RPMI7951 (cell line): ENCODE measurements around the gene CEP170B. TPM values are rescaled to one million over a fixed set of nuclear protein-coding genes. Genes with fewer than 3 reads are reported as not detected.
"Not testable (repeated sequence)": the region's sequence is repeated elsewhere in the genome, so short reads cannot be mapped to it uniquely, and the experiment has no call there.

ENCODE experiments used
- DNase-seq: peaks from one replicate; pipeline ENCODE4 v3.0.0-alpha.2; 2012; ENCODE audit warnings: low read depth
- total RNA-seq: library from RNA; depleted of rRNA; stranded (reverse); fragments of >200 nt; shearing (Covaris generic); gene quantifications from 2 replicates; pipeline ENCODE4 v1.2.3, GENCODE V29; 2014; rRNA removed

Gene CEP170B
- total RNA-seq, 1 experiment from 2014 or later, result 3.8 TPM

DNA sequence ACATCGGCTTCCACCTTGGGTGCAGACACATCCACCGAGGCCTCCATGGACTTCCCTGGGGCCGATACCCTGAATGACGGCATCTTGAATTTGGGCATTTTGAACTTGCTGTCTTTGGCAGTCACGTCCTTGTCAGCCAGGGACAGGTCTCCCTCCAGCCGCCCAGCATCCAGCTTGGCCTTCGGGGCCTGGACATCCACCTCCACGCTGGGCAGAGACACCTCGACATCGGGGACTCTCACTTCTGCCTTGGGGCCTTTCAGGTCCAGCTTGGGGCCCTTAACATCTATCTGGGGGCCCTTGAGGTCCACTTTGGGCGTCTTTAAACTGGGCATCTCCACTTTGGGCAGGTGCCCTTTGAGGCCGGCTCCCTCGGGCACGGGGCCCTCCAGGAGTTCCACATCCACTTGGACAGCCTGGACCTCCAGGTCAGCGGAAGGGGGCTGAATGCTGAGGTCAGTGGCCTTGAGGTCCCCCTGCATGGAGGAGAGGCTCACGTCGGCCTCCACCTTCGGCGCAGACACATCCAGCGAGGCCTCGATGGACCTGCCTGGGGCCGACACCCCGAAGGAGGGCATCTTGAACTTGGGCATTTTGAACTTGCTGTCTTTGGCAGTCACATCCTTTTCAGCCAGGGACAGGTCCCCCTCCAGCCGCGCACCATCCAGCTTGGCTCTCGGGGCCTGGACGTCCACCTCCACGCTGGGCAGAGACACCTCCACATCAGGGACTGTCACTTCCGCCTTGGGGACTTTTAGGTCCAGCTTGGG, 79.6 kb downstream of the CEP170B start:
- not testable (repeated sequence) for DNase-seq

DNA sequence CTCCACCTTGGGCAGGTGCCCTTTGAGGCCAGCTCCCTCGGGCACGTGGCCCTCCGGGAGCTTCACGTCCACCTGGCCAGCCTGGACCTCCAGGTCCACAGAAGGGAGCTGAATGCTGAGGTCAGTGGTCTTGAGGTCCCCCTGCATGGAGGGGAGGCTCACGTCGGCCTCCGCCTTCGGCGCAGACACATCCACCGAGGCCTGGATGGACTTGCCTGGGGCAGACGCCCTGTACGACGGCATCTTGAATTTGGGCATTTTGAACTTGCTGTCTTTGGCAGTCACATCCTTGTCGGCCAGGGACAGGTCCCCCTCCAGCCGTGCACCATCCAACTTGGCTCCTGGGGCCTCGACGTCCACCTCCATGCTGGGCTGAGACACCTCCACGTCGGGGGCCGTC, 80.2 kb downstream of the CEP170B start:
- DNase-seq, result not testable (repeated sequence)

Other genes with a start within 250 kb of the CEP170B start
- 24.9 and 27.6 TPM in 2 replicates for gene INF2, start 175.7 kb upstream of the CEP170B start, total RNA-seq
- gene ADSS1, start 141.0 kb upstream of the CEP170B start, total RNA-seq, result 1.6 and 3.2 TPM in 2 replicates
- gene SIVA1, start 112.1 kb upstream of the CEP170B start, total RNA-seq, result 196 and 335 TPM in 2 replicates
- gene AKT1, start 69.5 kb upstream of the CEP170B start, total RNA-seq, result 78.0 and 81.5 TPM in 2 replicates
- gene ZBTB42, start 64.2 kb upstream of the CEP170B start, total RNA-seq, result 0.84 and 0.88 TPM in 2 replicates
- gene PLD4, start 59.6 kb downstream of the CEP170B start, total RNA-seq, result not detected in 2 replicates
- 3.6 and 3.7 TPM in 2 replicates for gene AHNAK2, start 113.1 kb downstream of the CEP170B start, total RNA-seq
- 3.9 and 8.2 TPM in 2 replicates for gene CLBA1, start 120.5 kb downstream of the CEP170B start, total RNA-seq
- gene CDCA4, start 155.8 kb downstream of the CEP170B start, total RNA-seq, result 39.0 and 42.3 TPM in 2 replicates
- gene GPR132, start 200.2 kb downstream of the CEP170B start, total RNA-seq, result under 0.01 TPM in 1 of 2 replicates, not detected in the other